Mononuclear cell (primary cell): ENCODE results near the gene COQ7. TPM values are rescaled to one million over a fixed set of nuclear protein-coding genes. Genes with fewer than 3 reads are reported as not detected.

Experiments used
- H3K27me3 ChIP-seq: 2 replicates; pipeline ENCODE4 v1.6.0; 2011; ENCODE audit warnings: low read length, control low read depth; ENCODE audit not compliant: insufficient read depth
- H3K4me1 ChIP-seq: 2 replicates; pipeline ENCODE4 v1.5.1; 2011; ENCODE audit warnings: mild to moderate bottlenecking, low read length, control low read depth; ENCODE audit not compliant: insufficient read depth
- H3K4me3 ChIP-seq: 2 replicates; pipeline ENCODE4 v1.5.1; 2011; ENCODE audit warnings: mild to moderate bottlenecking, low read length, moderate library complexity
- H3K9me3 ChIP-seq: 2 replicates; pipeline ENCODE4 v1.5.1; 2011; ENCODE audit warnings: low read depth, mild to moderate bottlenecking, control low read depth, low read length
- total RNA-seq: library from RNA; depleted of rRNA; stranded (reverse); fragments of >200 nt; gene quantifications from one replicate; pipeline ENCODE4 v1.2.3, GENCODE V29; 2012

COQ7 gene
- 7.3 TPM for total RNA-seq

DNA sequence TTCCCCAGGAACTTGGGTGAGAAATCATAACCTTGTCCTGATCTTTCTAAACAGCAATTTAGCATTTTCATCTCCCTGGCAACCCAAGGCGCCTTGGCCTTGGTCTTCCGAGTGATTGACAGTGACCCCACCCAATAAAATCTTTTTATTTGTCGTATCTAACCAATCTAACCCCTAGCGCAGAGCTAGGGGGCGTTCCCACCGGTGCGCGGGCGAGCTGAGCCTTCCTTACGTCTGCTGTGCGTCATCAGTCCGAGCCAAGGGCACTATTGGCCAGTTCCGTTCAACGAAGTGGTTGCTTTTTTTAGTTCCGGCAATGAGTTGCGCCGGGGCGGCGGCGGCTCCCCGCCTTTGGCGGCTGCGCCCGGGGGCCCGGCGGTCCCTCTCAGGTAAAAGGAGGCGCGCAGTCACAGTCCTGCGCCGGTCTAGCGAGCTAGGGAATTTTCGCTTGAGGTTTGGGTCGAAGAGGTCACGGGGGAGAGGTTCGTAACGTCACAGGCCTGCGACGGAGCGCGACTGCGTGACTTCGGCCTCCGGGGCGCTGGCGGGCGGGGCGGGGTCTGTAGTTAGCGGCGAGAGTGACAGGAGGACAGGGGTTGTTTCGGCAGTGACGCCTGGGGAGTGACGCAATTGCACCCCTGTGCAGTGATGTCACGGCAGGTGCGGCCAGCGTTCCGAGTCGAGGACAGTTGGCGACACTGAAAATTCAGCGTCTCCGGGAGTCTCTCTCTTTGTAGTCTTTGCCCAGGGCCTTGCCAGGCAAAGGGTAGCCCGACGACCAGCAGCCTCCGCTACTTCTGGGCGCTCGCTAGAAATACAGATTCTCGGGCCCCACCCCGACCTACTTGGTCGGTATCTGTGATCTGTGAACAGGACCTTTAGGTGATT is at the start of gene COQ7:
TSS of gene COQ7 (plus strand) at position 266 of the 888 bp plus-strand sequence. CDS start at position 317, 51 bp downstream.
- Histone ChIP-seq H3K9me3 (no peaks in the 10 kb centered on the region), H3K4me3 (peak within 1 kb of the TSS; percentile 87), H3K27me3 (no peaks in the 10 kb centered on the region), H3K4me1 (peaks cover 15% of the 10 kb centered on the region)

DNA sequence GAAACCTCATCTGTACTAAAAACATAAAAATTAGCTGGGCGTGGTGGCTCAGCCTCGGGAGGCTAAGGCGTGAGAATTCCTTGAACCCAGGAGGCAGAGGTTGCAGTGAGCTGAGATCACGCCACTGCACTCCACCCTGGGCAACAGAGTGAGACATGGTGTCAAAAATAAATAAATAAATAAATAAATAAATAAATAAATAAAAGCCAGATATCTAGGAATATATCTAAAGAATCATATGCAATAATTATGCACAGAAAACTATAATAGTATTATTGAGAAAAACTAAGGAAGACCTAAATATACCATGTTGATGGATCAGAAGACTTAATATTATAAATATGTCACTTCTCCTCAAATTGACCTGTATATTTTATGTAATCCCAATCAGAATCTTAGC is 46.7 kb upstream of the COQ7 start:
- Histone ChIP-seq H3K9me3 (no peaks in the 10 kb centered on the region), H3K27me3 (no peaks in the 10 kb centered on the region), H3K4me3 (no peak overlapping the region), H3K4me1 (no peaks in the 10 kb centered on the region)

DNA sequence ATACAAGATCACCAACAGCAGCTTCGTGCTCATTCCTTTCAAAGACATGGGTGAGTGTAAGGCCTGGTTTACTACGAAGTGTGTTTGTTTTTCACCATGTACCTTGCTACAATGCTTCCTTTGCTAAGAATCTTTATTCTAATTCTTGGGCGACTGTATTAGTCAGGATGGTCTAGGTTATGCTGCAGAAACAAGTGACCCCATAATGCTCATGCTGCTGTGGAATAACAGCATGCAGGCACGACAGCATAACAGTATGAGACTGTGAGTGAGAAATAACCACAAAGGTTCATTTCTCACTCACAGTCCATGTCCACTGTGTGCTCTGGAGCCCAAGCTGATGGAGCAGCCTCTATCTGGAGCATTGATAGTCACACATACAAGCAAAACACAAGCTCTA is 45.7 kb upstream of the COQ7 start:
- no peaks in the 10 kb centered on the region for H3K9me3 ChIP-seq
- H3K4me3 ChIP-seq = no peak overlapping the region
- H3K4me1 ChIP-seq = no peaks in the 10 kb centered on the region
- H3K27me3 ChIP-seq = no peaks in the 10 kb centered on the region

DNA sequence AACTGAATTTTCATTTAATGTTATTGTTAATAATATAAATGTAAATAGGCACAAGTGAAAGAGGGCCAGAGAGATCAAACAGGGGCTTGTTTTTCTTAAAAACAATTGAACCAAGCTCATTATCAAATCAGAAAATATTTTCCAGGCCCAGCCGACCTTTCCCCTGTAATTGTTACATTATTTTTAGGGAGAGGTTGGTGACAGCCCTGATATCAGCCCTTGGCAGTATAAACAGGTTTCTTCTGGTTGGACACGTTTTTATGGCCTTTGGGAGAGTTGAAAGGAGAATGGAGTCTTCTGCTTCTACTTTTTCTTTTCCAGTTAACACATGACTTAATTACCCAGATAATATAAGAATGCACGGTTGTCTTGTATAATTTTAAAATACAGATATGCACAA is 40.0 kb upstream of the COQ7 start:
- no peak overlapping the region for H3K4me3 ChIP-seq
- H3K4me1 ChIP-seq = no peaks in the 10 kb centered on the region
- H3K9me3 ChIP-seq = no peaks in the 10 kb centered on the region
- H3K27me3 ChIP-seq = no peaks in the 10 kb centered on the region

DNA sequence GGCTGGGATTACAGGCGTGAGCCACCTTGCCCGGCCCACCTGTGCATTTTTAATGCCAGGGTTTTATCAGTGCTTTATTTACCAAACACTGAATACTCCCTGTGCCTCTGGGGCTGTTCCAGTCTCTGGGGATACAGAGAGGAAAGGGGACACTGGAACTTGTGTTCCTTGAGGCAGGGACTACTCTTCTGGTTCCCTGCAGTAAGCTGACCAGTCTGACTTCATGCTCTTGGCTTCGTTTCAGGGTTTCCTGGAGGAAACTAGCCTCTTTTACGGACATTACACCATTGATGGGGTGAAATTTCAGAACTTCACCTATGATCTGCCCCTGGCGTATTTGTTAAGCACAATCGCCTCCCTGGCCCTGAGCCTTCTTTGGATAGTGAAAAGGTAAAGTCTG is 37.4 kb upstream of the COQ7 start:
- H3K4me3 ChIP-seq = no peak overlapping the region
- H3K27me3 ChIP-seq = no peaks in the 10 kb centered on the region
- H3K9me3 ChIP-seq = no peaks in the 10 kb centered on the region
- no peaks in the 10 kb centered on the region for H3K4me1 ChIP-seq

DNA sequence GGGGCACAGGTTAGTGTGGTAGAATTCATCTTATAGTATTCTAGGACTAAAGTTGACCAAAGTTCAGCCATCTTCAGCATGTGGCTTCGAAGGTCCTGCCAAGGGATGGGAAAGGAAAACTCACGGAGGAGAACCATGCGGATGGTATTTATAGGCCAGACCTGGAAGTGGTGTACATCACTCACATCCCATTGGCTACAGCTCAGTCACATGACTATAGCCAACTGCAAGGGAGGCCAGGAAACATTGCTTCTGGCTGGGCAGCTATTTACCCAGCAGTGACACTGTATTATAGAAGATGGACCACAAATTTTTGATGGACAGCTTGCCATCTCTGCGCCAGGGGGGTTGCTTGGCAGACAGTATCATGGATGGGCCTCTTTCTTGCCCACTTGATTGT is 35.7 kb upstream of the COQ7 start:
- Histone ChIP-seq H3K9me3 (no peaks in the 10 kb centered on the region), H3K4me3 (no peak overlapping the region)

DNA sequence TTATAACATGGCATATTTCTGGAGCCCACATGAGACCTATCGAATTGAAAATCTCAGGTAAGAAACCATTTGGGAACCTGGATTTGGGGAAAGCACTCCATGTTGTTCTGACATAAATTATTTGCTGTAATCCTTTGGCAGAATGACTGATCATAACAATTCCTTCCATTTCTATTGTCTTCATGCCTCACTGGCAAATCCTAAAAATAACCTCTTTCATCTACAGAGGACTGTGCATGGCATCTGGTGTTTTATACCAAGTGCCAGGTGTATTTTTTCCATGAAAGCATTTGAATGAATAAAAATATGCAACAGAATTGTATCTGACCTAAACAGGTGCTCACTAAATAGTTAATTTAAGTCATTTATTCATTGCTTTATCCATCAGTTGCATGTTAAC is 33.7 kb upstream of the COQ7 start:
- Histone ChIP-seq H3K4me3 (no peak overlapping the region), H3K27me3 (no peaks in the 10 kb centered on the region), H3K4me1 (no peaks in the 10 kb centered on the region), H3K9me3 (no peaks in the 10 kb centered on the region)

More for the DNA sequence above, 35.7 kb upstream of the COQ7 start:
- H3K4me1 ChIP-seq = no peaks in the 10 kb centered on the region
- no peaks in the 10 kb centered on the region for H3K27me3 ChIP-seq

DNA sequence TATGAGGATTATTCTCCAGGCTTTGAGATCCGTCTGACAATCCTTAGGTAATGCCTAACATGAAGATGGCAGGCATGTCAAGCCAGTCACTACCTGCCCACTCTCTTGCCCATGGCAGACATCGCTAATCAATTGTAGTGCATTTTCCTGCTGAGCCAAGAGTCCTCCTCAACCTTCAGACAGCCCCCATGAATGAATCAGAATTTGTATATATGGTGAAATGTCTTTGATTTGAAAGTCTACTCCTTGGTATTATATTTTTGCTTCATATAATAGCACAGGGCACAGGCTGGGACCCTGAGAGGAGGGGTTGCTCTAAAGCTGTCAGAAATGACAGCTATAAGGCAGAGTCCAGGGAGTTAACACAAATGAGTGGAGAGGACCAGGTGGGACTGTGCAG is 27.0 kb upstream of the COQ7 start:
- H3K4me3 ChIP-seq = no peak overlapping the region
- no peaks in the 10 kb centered on the region for H3K9me3 ChIP-seq
- H3K4me1 ChIP-seq = no peaks in the 10 kb centered on the region
- no peaks in the 10 kb centered on the region for H3K27me3 ChIP-seq

DNA sequence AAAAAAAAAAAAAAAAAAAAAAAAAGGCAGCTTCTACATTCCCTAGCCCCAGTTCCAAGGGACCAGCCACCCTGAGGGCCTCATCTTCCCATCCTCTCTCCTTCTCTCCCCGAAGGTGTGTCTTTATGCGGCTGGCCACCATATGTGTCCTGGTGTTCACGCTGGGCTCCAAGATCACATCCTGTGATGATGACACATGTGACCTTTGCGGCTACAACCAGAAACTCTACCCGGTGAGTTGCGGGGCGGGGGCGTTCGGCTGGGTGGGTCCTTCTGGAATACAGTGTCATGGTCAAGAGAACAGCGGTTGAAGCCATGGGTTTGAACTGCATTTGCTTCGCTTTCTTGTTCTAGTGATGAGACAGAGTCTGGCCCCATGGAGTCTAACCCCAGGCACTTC is 22.6 kb upstream of the COQ7 start:
- Histone ChIP-seq H3K9me3 (no peaks in the 10 kb centered on the region), H3K4me3 (no peak overlapping the region), H3K27me3 (no peaks in the 10 kb centered on the region), H3K4me1 (no peaks in the 10 kb centered on the region)

DNA sequence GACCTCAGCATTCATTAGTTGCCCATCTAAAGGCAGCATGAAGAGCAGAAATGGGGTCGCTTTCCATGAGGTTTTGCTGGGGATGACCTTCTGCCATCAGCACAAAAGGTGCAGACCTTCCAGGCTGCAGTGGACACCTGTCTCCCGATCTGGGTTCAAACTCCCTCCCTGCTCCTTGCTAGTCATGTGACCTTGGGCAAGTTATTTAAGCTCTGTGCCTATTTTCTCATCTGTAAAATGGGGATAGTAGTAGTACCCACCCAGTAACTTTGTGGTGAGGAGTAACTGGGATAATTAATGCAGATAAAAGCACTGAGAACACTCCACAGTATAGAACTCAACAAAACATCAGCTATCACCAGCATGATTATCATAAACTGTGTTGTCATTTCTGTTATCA is 21.4 kb upstream of the COQ7 start:
- Histone ChIP-seq H3K27me3 (no peaks in the 10 kb centered on the region), H3K4me1 (no peaks in the 10 kb centered on the region), H3K9me3 (no peaks in the 10 kb centered on the region), H3K4me3 (no peak overlapping the region)

DNA sequence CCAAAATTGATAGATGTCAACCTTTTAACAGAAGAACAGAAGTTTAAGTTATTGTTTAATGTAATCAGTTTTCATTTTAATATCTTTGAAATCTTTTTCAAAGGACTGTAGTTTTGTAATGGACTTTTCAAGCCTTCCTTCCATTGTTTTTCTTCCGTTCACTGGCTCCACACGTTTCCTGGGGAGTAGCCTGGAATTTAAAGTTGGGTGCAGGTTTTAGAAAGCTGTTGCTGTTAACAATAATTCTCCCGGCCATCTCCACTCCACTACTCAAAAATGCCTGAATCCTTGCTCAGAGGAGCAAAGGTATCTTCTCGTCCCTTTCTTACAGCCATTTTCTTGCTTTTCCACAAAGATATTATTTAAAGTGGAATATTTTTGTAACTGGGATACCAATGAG is 4.7 kb upstream of the COQ7 start:
- Histone ChIP-seq H3K4me3 (no peak overlapping the region), H3K27me3 (no peaks in the 10 kb centered on the region), H3K4me1 (no peaks in the 10 kb centered on the region), H3K9me3 (no peaks in the 10 kb centered on the region)

DNA sequence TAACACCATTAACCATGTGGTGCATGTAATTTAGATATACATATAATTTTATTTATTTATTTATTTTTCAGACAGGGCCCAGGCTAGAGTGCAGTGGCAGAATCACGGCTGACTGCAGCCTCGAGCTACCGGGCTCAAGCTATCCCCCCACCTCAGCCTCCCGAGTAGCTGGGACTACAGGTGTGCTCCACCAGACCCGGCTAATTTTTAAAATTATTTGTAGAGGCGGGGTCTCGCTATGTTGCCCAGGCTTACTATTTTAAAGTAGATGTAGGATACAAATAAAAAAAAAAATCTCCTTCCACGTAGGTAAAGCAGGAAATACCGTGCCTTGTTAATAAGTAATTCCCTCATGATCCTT is 446 bp upstream of the COQ7 start:
- no peaks in the 10 kb centered on the region for H3K27me3 ChIP-seq
- no peak overlapping the region for H3K4me3 ChIP-seq
- peaks cover 8% of the 10 kb centered on the region for H3K4me1 ChIP-seq
- H3K9me3 ChIP-seq = no peaks in the 10 kb centered on the region

DNA sequence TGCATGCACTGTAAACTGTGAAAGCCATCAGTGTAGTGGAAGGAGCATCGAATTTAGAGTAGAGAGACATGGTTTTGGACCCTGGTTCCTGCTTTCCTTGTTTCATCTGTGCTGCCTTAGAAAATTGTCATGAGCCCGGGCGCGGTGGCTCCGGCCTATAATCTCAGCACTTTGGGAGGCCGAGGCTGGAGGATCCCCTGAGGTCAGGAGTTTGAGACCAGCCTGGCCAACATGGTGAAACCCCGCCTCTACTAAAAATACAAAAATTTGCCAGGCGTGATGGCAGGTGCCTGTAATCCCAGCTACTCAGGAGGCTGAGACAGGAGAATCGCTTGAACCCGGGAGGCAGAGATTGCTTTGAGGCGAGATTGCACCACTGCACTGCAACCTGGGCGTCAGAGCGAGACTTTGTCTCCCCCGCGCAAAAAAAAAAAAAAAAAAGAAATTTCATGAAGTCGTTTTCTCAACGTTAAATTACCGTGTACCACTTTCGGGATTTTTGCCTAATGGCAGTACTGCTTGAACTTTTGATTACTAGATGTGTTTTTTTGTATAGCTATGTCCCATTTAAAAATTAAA is 912 bp downstream of the COQ7 start:
- Histone ChIP-seq H3K4me1 (peaks cover 22% of the 10 kb centered on the region), H3K4me3 (peak overlapping the region; percentile 87), H3K27me3 (no peaks in the 10 kb centered on the region), H3K9me3 (no peaks in the 10 kb centered on the region)

DNA sequence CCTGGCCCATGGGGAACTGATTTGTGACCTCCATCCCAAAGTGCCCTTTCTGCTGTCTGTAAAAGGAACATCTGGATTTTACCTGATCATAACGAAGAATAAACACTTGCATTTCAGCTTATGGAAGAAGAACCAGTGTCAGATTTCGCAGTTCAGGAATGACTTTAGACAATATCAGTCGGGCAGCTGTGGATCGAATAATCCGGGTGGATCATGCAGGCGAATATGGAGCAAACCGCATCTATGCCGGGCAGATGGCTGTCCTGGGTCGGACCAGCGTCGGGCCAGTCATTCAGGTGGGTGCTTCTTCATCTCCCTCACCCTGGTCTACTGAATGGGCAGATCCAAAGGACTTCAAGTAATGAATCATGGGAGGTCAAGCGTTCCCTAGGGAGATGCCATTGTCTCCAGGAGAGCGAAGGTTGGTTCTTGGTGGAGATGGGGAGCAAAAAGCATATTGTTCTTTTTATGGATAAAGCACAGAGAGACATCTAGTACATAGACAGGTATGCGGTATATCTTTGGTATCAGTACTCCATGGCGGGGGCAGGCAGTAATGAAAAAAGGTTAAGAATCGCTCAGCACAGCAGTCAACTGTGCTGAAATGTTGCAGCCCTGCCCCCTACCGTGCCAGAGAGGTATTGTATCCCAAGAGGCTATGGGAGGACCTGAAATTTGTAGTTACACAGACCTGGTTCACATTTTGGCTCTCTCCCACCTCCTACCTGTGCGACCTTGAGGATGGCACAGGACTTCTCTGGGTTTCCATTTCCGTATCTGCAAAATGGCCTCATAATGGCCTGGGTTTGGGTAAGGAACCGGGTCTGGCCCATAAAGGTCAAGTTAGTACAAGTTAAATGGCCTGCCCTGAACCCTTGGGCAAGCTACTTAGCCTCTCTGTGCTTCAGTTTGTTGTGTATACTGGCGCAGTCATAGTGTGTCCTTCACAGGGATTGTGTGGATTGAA is 4.7 kb downstream of the COQ7 start:
- Histone ChIP-seq H3K27me3 (no peaks in the 10 kb centered on the region), H3K9me3 (no peaks in the 10 kb centered on the region), H3K4me3 (no peak overlapping the region), H3K4me1 (peaks cover 29% of the 10 kb centered on the region)

DNA sequence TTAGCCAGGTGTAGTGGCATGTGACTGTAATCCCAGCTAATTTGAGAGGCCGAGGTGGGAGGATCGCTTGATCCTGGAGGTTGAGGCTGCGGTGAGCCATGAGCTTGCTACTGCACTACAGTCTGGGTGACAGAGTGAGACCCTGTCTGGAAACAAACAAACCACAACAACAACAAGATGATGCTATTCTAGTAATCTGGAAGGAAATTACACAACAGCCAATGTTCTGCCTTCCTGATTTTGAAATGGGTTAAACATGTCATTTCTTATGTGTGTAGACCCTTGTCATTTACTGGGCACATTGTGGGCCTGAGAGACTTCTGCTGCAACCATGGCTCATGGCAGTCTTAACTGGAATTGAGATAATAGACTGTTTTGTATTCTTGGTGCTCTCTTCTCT is 5.9 kb downstream of the COQ7 start:
- H3K27me3 ChIP-seq = no peaks in the 10 kb centered on the region
- no peak overlapping the region for H3K4me3 ChIP-seq
- H3K4me1 ChIP-seq = peaks cover 25% of the 10 kb centered on the region
- H3K9me3 ChIP-seq = no peaks in the 10 kb centered on the region
